ENCODE results near the gene PTTG1IP2. TPM values are rescaled to one million over a fixed set of nuclear protein-coding genes. Genes with fewer than 3 reads are reported as not detected.
A peak's percentile ranks its signal among the peaks of the same experiment; 100 is the strongest.

PTTG1IP2 gene
- total RNA-seq, 2 donors from 2014 or later: not detected

DNA sequence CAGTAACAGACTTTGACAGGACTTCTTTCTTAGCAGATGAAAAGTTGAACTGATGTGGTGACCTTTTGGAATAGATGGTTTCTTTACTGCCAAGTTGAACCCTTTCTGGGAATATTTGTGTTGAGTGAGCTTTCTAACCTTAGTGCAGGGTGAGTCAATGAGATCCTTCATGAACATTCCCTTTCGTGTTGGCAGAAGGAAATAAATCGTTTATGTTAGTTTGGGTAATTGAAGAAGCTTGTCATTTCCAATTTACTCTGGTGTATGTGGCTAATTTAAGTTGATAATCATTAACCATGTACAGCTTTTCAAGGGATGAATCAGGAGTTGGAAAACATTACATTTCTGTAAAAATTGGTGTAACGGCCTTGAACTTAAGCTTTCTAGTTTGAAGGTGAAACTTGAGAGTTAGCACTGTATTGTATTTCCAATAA lies 43.4 kb downstream of the PTTG1IP2 start:
- intact Hi-C loops (cut with DNase I): no loop called here
- H3K27me3 ChIP-seq: no peaks in the 10 kb centered on the region
- TF ChIP-seq, protein P1, sequence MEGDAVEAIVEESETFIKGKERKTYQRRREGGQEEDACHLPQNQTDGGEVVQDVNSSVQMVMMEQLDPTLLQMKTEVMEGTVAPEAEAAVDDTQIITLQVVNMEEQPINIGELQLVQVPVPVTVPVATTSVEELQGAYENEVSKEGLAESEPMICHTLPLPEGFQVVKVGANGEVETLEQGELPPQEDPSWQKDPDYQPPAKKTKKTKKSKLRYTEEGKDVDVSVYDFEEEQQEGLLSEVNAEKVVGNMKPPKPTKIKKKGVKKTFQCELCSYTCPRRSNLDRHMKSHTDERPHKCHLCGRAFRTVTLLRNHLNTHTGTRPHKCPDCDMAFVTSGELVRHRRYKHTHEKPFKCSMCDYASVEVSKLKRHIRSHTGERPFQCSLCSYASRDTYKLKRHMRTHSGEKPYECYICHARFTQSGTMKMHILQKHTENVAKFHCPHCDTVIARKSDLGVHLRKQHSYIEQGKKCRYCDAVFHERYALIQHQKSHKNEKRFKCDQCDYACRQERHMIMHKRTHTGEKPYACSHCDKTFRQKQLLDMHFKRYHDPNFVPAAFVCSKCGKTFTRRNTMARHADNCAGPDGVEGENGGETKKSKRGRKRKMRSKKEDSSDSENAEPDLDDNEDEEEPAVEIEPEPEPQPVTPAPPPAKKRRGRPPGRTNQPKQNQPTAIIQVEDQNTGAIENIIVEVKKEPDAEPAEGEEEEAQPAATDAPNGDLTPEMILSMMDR (IDR thresholded peaks at IDR 0.05): no peak
- TF ChIP-seq POLR2A (IDR thresholded peaks at IDR 0.05): no peak
- H3K27ac ChIP-seq: no peak overlapping the region
- no peaks in the 10 kb centered on the region for H3K36me3 ChIP-seq (replicated peaks in 1 of 2; ENCODE audit: insufficient read depth in 1 of 2, low read depth in 2 of 2)
- WGBS, 2 donors: 34 to 56% methylated on average over 3 of the region's 3 CpGs
- H3K4me3 ChIP-seq: no peak overlapping the region
- no peak for ATAC-seq
- DNase-seq: no peak
- no peaks in the 10 kb centered on the region for H3K9me3 ChIP-seq
- H3K4me1 ChIP-seq: no peaks in the 10 kb centered on the region

DNA sequence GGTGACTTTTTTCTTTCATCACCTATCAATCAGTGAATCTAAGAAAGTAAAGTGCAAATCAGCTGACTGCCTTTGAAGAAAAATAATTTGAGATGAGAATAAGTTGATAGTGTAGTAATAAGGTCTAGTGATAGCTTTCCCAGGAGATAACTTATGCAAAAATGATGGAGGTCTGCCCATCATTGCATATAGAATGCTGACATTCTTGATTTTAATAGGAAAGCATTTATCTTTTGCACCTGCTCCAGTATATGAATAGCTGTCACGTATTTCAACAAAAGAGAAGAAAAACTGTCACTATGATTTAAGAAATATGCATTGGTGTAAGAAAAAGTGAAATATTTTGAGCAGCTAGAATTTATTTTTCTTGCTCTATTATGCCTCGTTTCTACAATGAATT lies 46.8 kb downstream of the PTTG1IP2 start:
- ATAC-seq: no peak
- Histone ChIP-seq H3K36me3 (replicated peaks in 1 of 2; ENCODE audit: insufficient read depth in 1 of 2, low read depth in 2 of 2) (no peaks in the 10 kb centered on the region), H3K9me3 (no peaks in the 10 kb centered on the region), H3K27ac (no peak overlapping the region), H3K4me1 (no peaks in the 10 kb centered on the region), H3K27me3 (no peaks in the 10 kb centered on the region), H3K4me3 (no peak overlapping the region)
- DNase-seq: no peak
- no peak for TF ChIP-seq POLR2A (IDR thresholded peaks at IDR 0.05)
- TF ChIP-seq, protein P1 (IDR thresholded peaks at IDR 0.05): no peak
- intact Hi-C loops (cut with DNase I): no loop called here
- 67 to 74% methylated on average over 2 of the region's 2 CpGs for WGBS, 2 donors

DNA sequence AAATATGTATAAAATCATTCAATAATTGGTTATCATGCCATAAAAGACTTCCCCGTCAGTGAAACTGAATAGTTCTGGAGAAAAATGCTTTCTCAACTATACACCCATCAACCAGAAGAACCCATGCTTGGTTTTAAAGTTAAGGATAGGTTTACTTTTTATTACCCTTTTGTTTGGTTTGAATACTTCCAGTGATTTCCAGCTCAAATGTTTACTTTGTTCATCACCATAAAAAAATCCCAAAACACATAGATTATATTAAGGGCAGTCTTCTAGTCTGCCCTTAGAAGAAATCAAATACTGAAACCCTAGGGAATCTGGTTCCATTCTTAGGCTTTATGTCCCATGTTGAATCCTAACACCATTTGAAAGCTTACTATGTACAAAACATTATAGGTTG lies 49.2 kb downstream of the PTTG1IP2 start:
- TF ChIP-seq, protein P1 (IDR thresholded peaks at IDR 0.05): no peak
- no peak for TF ChIP-seq POLR2A (IDR thresholded peaks at IDR 0.05)
- no peak for ATAC-seq
- DNase-seq: no peak

DNA sequence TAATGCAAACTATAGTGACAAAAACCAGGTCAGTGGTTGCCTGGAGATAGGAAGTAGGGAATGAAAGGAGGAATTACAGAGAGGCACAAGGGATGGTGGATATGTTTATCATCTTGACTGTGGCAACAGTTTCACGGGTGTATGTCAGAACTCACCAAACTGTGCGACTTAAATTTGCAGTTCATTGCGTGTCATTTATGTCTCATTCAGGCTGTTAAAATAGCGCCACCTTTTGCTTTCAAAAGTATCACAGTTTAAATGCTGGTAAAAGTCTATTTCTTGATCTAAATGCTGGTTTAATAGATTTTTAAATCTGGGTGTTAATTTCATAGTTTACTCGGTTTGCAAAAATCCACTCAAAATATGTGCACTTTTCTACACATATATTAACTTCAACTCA lies 51.0 kb downstream of the PTTG1IP2 start:
- DNase-seq: no peak
- Histone ChIP-seq H3K27ac (no peak overlapping the region), H3K4me3 (no peak overlapping the region), H3K4me1 (no peaks in the 10 kb centered on the region), H3K27me3 (no peaks in the 10 kb centered on the region), H3K36me3 (replicated peaks in 1 of 2; ENCODE audit: insufficient read depth in 1 of 2, low read depth in 2 of 2) (no peaks in the 10 kb centered on the region), H3K9me3 (no peaks in the 10 kb centered on the region)
- 20 to 38% methylated on average over 5 of the region's 5 CpGs for WGBS, 2 donors
- ATAC-seq: no peak
- intact Hi-C loops (cut with DNase I): no loop called here
- TF ChIP-seq POLR2A (IDR thresholded peaks at IDR 0.05): no peak
- TF ChIP-seq, protein P1 (IDR thresholded peaks at IDR 0.05): peak in 5 of 7 experiments; percentile 8 to 43 (median 22)

More for the DNA sequence above, 49.2 kb downstream of the PTTG1IP2 start:
- no peaks in the 10 kb centered on the region for H3K9me3 ChIP-seq
- no peaks in the 10 kb centered on the region for H3K27me3 ChIP-seq
- no peaks in the 10 kb centered on the region for H3K4me1 ChIP-seq
- no peak overlapping the region for H3K27ac ChIP-seq
- intact Hi-C loops (cut with DNase I): no loop called here
- no peak overlapping the region for H3K4me3 ChIP-seq
- H3K36me3 ChIP-seq (replicated peaks in 1 of 2; ENCODE audit: insufficient read depth in 1 of 2, low read depth in 2 of 2): no peaks in the 10 kb centered on the region
- WGBS, 2 donors: 83 to 88% methylated on average over 1 of the region's 1 CpG

DNA sequence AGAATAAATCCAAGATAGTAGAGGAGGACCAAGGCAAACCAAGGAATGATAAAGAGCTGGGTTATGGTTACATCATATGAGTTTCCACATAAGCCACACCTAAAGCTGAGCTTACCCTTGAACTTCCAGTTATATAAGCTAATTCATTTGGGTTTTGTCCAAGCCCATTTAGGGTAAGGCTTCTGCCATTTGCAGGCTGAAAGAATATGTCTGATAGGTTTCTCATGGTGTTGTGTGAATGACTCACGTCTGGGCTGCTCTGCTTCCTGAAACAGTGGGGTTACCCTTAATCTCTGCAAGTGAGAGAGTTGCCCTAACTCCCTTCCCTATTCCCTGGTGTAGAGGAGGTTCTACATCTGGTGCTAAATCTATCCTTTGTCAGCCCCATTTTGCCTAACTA lies 60.8 kb downstream of the PTTG1IP2 start:
- no peaks in the 10 kb centered on the region for H3K4me1 ChIP-seq
- H3K27me3 ChIP-seq: no peaks in the 10 kb centered on the region
- H3K36me3 ChIP-seq (replicated peaks in 1 of 2; ENCODE audit: insufficient read depth in 1 of 2, low read depth in 2 of 2): no peaks in the 10 kb centered on the region
- DNase-seq (no peak), ATAC-seq (no peak)
- no peak overlapping the region for H3K4me3 ChIP-seq
- H3K27ac ChIP-seq: no peak overlapping the region
- no peaks in the 10 kb centered on the region for H3K9me3 ChIP-seq
- TF ChIP-seq, protein P1 (IDR thresholded peaks at IDR 0.05): no peak
- no peak for TF ChIP-seq POLR2A (IDR thresholded peaks at IDR 0.05)
- intact Hi-C loops (cut with DNase I): no loop called here
- 30 to 44% methylated on average over 1 of the region's 1 CpG for WGBS, 2 donors
